ENCODE measurements around the gene COMMD9.

Gene COMMD9

DNA sequence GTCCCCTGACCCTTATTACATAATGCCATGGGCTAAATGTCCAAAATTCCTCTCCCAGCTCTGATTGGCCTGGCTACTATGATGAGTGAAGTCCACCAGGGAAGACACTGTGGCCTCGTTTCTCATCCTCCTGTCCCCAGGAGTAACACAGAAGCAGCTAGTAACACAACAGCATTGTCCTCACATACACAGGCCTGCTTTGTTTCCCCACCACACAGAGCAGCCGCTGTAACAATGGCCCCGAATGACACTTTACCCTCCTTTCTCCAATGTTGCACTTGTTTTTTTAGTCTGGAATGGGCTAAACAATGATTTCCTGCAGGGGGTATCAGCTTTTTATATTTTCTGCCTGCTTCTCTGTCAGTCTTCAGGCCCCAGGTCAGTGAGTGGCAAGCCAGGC lies 6.7 kb upstream of the COMMD9 start, which contains the start of gene PRR5L:
Gene PRR5L, plus strand, starts transcription at position 363 of the 400 bp plus-strand sequence. CDS start 104,834 bp downstream, outside the sequence.
- no peak within 1 kb of the TSS for H2AFZ ChIP-seq (ENCODE audit: low read length)
- no peaks in the 10 kb centered on the region for H3K9me3 ChIP-seq (ENCODE audit: insufficient read depth, low read depth, low read length)
- H3K4me2 ChIP-seq (ENCODE audit: low read depth, low read length, poor library complexity, severe bottlenecking) = no peak within 1 kb of the TSS
- no peaks in the 10 kb centered on the region for H4K20me1 ChIP-seq (ENCODE audit: insufficient read depth, low read length, poor library complexity, severe bottlenecking)
- TF ChIP-seq, protein P1, sequence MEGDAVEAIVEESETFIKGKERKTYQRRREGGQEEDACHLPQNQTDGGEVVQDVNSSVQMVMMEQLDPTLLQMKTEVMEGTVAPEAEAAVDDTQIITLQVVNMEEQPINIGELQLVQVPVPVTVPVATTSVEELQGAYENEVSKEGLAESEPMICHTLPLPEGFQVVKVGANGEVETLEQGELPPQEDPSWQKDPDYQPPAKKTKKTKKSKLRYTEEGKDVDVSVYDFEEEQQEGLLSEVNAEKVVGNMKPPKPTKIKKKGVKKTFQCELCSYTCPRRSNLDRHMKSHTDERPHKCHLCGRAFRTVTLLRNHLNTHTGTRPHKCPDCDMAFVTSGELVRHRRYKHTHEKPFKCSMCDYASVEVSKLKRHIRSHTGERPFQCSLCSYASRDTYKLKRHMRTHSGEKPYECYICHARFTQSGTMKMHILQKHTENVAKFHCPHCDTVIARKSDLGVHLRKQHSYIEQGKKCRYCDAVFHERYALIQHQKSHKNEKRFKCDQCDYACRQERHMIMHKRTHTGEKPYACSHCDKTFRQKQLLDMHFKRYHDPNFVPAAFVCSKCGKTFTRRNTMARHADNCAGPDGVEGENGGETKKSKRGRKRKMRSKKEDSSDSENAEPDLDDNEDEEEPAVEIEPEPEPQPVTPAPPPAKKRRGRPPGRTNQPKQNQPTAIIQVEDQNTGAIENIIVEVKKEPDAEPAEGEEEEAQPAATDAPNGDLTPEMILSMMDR (conservative IDR thresholded peaks at IDR 0.05; ENCODE audit: low read length) = no peak
- no peak for TF ChIP-seq EZH2phosphoT487 (IDR thresholded peaks at IDR 0.05; ENCODE audit: borderline replicate concordance)
- no peaks in the 10 kb centered on the region for H3K79me2 ChIP-seq (ENCODE audit: insufficient read depth, low read length)
- H3K36me3 ChIP-seq (ENCODE audit: insufficient read depth, low read length) = no peaks in the 10 kb centered on the region
- no peaks in the 10 kb centered on the region for H3F3A ChIP-seq (ENCODE audit: low read depth)
- no peaks in the 10 kb centered on the region for H3K27me3 ChIP-seq (ENCODE audit: insufficient read depth, low read length, poor library complexity, severe bottlenecking)
- H3K9ac ChIP-seq (ENCODE audit: low read depth, low read length, poor library complexity, severe bottlenecking) = no peak within 1 kb of the TSS
- H3K4me1 ChIP-seq (ENCODE audit: insufficient read depth, low read length, poor library complexity, severe bottlenecking) = no peaks in the 10 kb centered on the region
- no peak within 1 kb of the TSS for H3K4me3 ChIP-seq (ENCODE audit: low read length, poor library complexity, severe bottlenecking)
- H3K9me2 ChIP-seq (replicated peaks; ENCODE audit: low read depth, low read length) = no peaks in the 10 kb centered on the region

DNA sequence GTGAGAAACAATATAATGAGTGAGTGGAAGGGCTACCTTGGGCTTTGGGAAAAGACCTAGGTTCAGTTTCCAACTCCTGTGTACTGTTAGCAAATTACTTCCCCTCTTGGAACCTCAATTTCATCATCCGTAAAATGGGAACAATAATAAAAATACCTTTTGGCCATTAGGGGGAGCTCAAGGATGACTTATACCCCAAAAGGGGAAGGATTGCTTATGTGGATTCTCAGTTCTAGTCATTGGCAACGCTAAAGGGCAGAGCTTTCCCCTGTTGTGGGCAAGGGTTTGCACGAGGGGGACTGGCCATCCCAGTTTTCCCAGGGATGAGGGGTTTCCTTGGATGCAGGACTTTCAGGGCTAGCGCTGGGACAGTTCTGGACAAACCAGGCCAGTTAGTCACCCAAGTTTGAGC lies 3.1 kb upstream of the COMMD9 start:
- H3K79me2 ChIP-seq (ENCODE audit: insufficient read depth, low read length) = no peaks in the 10 kb centered on the region
- H3K9me3 ChIP-seq (ENCODE audit: insufficient read depth, low read depth, low read length) = no peaks in the 10 kb centered on the region
- H3K9ac ChIP-seq (ENCODE audit: low read depth, low read length, poor library complexity, severe bottlenecking) = no peak overlapping the region
- H3F3A ChIP-seq (ENCODE audit: low read depth) = no peaks in the 10 kb centered on the region
- H4K20me1 ChIP-seq (ENCODE audit: insufficient read depth, low read length, poor library complexity, severe bottlenecking) = no peaks in the 10 kb centered on the region
- no peak overlapping the region for H3K4me2 ChIP-seq (ENCODE audit: low read depth, low read length, poor library complexity, severe bottlenecking)
- H3K9me2 ChIP-seq (replicated peaks; ENCODE audit: low read depth, low read length) = no peaks in the 10 kb centered on the region
- TF ChIP-seq EZH2phosphoT487 (IDR thresholded peaks at IDR 0.05; ENCODE audit: borderline replicate concordance) = no peak
- TF ChIP-seq, protein P1 (conservative IDR thresholded peaks at IDR 0.05; ENCODE audit: low read length) = peak; percentile 85
- H3K4me1 ChIP-seq (ENCODE audit: insufficient read depth, low read length, poor library complexity, severe bottlenecking) = peaks cover 11% of the 10 kb centered on the region
- no peaks in the 10 kb centered on the region for H3K27me3 ChIP-seq (ENCODE audit: insufficient read depth, low read length, poor library complexity, severe bottlenecking)
- H2AFZ ChIP-seq (ENCODE audit: low read length) = no peak overlapping the region
- H3K4me3 ChIP-seq (ENCODE audit: low read length, poor library complexity, severe bottlenecking) = no peak overlapping the region
- H3K36me3 ChIP-seq (ENCODE audit: insufficient read depth, low read length) = no peaks in the 10 kb centered on the region

GRCh38 chr11:36288442-36289225 lies 590 bp downstream of the COMMD9 start:
- H3F3A ChIP-seq (ENCODE audit: low read depth) = no peaks in the 10 kb centered on the region
- peak overlapping the region; percentile 92 for H2AFZ ChIP-seq (ENCODE audit: low read length)
- TF ChIP-seq, protein P1 (conservative IDR thresholded peaks at IDR 0.05; ENCODE audit: low read length) = no peak
- TF ChIP-seq EZH2phosphoT487 (IDR thresholded peaks at IDR 0.05; ENCODE audit: borderline replicate concordance) = no peak
- no peaks in the 10 kb centered on the region for H3K79me2 ChIP-seq (ENCODE audit: insufficient read depth, low read length)
- H4K20me1 ChIP-seq (ENCODE audit: insufficient read depth, low read length, poor library complexity, severe bottlenecking) = no peaks in the 10 kb centered on the region
- peaks cover 11% of the 10 kb centered on the region for H3K4me1 ChIP-seq (ENCODE audit: insufficient read depth, low read length, poor library complexity, severe bottlenecking)
- H3K9me3 ChIP-seq (ENCODE audit: insufficient read depth, low read depth, low read length) = no peaks in the 10 kb centered on the region
- H3K4me3 ChIP-seq (ENCODE audit: low read length, poor library complexity, severe bottlenecking) = peak overlapping the region; percentile 82
- H3K9me2 ChIP-seq (replicated peaks; ENCODE audit: low read depth, low read length) = no peaks in the 10 kb centered on the region
- H3K36me3 ChIP-seq (ENCODE audit: insufficient read depth, low read length) = no peaks in the 10 kb centered on the region
- no peaks in the 10 kb centered on the region for H3K27me3 ChIP-seq (ENCODE audit: insufficient read depth, low read length, poor library complexity, severe bottlenecking)
- H3K9ac ChIP-seq (ENCODE audit: low read depth, low read length, poor library complexity, severe bottlenecking) = peak overlapping the region; percentile 67
- peak overlapping the region; percentile 75 for H3K4me2 ChIP-seq (ENCODE audit: low read depth, low read length, poor library complexity, severe bottlenecking)
